T-helper 22 cell (primary cell): Measurements from ENCODE around the gene LEMD3.

Experiments
- DNase-seq: peaks from one replicate; pipeline ENCODE4 v3.0.0-alpha.2; 2020; ENCODE audit warnings: low read depth

Gene LEMD3

GRCh38 chr12:65169320-65170208 is at the start of gene LEMD3:
Gene LEMD3 (plus strand): TSS chr12:65169583. CDS start chr12:65169597, 14 bp downstream.
- peak; percentile 91 for DNase-seq

DNA sequence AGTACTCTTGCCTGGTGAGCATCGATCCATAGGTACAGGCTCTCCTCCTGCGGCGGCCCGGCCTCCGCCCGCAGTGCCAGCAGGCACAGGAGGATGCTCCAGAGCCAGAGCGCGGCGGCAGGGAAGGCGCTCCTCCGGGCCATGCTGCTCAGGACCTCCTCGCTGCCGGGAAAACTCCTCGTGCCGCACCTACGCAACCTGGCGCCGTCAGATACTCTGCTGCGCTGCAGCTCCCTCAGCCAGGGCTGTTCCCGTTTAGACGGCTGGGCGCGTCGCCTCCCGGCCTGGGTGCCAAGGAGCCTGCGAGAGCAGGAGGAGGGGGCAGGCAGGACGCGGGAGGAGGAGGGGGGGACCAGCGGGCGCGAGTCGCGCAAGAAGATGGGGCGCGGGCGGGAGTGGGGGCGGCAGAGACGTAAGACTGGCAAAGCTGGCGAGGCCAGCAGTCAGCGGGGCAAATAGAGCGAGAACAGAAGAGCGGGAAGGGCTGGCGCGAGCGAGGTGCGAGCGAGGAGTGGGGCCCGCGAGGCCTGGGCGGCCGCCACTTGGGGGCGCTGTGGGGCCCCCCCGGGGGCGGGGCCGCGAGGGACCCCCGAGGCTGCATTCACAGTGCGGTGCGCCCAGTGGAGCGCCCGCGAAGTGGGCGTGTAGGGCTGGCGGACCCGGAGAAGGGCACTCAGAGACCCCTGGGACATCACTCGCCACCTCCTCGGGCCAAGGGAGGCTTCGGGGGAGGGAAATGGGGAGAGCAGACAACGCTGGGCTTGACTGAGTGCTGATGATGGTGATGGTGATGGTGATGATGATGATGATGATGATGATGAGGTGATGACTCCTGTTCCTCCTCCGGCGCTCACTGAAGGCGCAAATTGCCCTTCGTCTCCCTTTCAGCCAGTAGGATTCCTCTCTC is 48.1 kb upstream of the LEMD3 start, which contains the start of gene WIF1:
TSS of gene WIF1 (minus strand) at position 257 of the 907 bp plus-strand sequence. CDS start at position 143, 114 bp downstream.
- no peak for DNase-seq

GRCh38 chr12:65121956-65122469 is 47.4 kb upstream of the LEMD3 start:
- no peak for DNase-seq

- no peak for DNase-seq
Measured at GRCh38 chr12:65122703-65123102, 46.7 kb upstream of the LEMD3 start.

- no peak for DNase-seq
Measured at GRCh38 chr12:65123435-65124063, 45.8 kb upstream of the LEMD3 start.

GRCh38 chr12:65125247-65125646 is 44.1 kb upstream of the LEMD3 start:
- DNase-seq = no peak

DNA sequence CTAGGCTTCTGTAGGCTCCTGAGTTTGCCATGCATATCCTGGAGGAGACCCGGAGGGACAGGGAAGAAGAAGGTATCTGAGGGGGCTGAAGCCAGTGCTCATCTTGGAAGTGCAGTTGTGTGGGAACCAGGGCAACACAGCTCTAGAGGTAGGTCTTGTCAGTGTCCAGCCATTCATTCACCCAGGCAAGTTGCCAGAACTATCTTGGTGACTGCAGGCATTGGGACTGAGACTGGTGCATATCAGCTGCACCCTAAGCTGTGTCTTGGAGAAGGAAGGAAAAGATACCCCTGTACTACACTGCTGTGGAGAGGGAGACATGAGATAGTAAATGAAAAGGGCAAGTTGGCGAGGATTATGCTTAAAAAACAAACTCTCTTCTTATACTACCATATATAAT is 43.4 kb upstream of the LEMD3 start:
- no peak for DNase-seq

DNA sequence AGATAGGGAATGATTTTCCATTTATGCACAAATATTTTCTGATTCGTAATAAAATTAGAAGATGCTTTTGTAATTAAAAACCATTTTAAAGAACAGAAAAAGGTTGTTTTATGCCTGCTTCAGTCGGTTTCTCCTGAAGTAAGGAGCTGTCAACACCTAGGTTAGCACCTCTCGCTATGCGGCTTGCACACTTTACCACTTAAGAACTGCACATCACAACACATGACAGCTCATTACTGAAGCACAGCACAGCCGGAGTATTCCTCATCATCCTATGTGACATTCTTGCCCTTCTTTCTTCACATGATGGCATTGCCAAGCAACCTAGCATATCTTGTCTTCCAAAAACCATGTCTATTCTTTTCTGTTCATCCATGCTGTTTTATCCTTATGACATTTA is 42.9 kb upstream of the LEMD3 start:
- no peak for DNase-seq

- no peak for DNase-seq
Measured at GRCh38 chr12:65133879-65134278, 35.5 kb upstream of the LEMD3 start.

DNA sequence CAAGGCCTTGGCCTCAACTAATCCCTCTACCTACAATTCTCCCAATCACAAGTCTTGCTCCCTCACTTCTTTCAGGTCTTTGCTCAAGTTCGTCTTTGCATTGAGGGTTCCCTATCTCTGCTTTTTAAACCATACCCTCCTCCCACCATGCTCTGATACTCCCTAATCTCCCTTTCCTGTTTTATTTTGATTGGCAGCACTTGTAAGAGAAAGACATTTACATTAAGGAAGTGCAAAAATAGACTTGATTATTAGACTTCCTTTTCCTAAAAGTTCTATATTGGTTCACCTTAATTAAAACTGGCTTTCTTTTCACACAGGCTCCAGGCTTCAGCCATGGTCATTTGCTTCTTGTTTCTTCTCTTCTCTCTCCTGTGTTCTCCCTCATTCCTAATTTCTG is 30.0 kb upstream of the LEMD3 start:
- DNase-seq = no peak

- no peak for DNase-seq
Measured at GRCh38 chr12:65140738-65141137, 28.6 kb upstream of the LEMD3 start.

DNA sequence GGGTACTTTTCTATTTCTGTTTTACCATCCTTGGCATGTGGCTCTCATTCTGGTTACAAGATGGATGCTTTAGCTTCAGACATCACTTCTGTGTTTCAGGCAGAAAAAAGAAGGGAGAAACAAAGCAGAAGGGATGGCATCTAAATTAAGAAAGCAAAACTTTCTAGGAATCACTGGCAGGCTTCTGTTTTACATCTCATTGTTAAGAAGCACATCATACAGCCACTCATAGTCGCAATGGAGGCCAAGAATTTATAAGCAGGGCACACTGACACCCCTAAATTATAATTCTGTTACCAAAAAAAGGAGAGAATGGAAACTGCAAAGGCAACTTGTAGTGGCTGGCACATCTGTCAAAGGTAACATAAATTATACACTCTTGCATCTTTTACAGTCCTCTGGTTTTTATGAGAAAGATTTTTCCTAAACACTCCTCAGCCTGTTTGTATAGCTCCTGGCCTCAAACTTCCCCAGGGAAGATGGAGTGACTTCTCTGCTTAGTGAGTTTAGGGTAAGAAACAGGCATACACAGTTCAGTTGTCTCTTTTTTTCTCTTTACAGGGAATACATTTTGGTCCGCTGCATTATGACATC is 22.0 kb upstream of the LEMD3 start:
- DNase-seq = no peak

DNA sequence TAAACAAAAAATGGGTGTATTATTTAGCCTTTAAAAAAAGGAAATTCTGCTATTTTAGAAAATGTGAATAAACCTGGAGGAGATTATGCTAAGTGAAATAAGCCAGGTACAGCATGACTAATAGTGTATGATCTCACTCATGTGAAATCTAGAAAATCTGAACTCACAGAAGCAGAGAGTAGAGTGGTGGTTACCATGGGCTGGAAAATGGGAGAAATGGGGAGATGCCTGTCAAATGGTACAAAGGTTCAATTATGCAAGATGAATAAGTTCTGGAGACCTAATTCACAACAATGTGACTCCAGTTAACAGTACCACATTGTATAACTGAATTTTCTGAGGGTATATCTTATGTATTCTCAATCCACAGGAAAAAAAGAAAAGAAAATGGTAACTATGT is 17.4 kb upstream of the LEMD3 start:
- no peak for DNase-seq

DNA sequence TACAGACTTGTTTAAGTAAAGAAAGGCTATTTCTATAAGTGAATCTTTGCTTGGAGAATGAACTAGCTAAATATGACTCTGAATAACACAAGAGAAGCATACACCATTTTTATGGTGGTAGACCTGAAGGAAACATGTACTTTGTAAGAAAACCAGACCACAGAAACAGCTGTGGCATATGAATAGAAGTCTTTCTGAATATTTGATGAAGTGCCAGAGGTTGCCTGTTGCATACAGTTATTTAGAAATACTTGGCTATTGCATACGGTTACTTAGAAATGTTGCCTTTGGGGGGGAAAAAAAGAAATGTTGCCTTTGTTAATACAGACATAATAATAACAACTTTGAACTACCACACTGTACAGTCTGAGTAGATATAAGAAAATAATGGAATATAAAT is 16.8 kb upstream of the LEMD3 start:
- DNase-seq = no peak

- DNase-seq = no peak
Measured at GRCh38 chr12:65155784-65156183, 13.6 kb upstream of the LEMD3 start.

DNA sequence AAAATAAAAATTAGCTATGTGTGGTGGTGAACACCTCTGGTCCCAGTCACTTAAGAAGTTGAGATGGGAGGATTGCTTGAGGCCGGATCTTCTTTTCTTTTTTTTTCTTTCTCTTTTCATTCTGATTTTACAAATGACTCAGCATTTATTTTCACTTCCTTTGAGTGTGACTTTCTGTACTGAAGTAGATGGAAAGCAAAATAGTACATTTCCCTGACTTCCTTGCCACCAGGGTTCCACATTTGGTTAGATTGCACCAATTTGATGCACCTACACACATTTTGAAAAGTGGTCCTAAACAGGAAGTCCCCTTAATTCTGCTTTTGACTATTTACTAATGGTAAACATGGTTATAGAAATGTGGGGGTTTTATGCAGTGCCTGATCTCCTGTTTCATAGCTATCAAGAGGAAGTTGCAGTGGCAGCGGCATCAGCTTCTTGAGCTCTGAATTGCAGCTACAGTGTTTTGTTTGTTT is 13.0 kb upstream of the LEMD3 start:
- no peak for DNase-seq

DNA sequence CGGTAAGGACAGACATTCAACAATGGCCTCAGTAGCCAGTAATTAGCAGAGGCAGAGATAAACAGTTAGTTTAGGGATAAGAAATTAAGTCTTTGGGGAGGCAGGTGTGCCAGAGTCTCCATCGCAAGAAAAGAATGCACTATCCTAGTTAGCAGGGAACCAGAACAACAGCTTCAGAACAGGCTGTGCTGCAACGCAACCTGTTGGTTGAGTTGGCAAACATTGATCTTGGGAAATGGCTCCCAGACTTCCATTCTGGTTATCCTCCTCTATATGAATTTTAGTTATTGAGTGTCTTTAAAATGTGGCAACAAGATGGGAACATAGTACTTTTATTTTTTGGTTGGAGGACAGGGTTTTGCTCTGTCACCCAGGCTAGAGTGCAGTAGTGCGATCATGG is 12.3 kb upstream of the LEMD3 start:
- DNase-seq = no peak

GRCh38 chr12:65162609-65163008 is 6.8 kb upstream of the LEMD3 start:
- no peak for DNase-seq

DNA sequence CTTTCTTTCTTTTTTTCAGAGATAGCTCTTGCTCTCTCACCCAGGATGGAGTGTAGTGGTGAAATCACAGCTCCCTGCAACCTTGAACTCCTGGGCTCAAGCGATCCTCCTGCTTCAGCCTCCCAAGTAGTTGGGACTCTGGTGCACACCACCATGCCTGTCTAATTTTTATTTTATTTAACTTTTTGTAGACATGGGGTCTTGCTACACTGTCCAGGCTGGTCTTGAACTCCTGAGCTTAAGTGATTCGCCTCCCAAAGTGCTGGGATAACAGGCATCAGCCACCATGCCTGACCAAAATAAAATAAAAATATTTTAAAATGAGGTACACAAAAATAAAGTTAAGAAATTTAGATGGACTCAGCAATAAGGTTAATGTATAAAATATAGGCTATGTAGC is 5.1 kb upstream of the LEMD3 start:
- DNase-seq = no peak

- DNase-seq = no peak
Measured at GRCh38 chr12:65164774-65165173, 4.6 kb upstream of the LEMD3 start.

GRCh38 chr12:65168681-65169319 is 583 bp upstream of the LEMD3 start:
- DNase-seq = no peak
